Liver (tissue), 9 donors: ENCODE data around the gene APBA2. TPM values are rescaled to one million over a fixed set of nuclear protein-coding genes. Genes with fewer than 3 reads are reported as not detected.

Source experiments
- DNase-seq: peaks from one replicate; pipeline ENCODE4 v3.0.0-alpha.2; 2017; ENCODE audit warnings: low spot score
- H3K27ac ChIP-seq, 2 donors: one replicate each; pipeline ENCODE4 v1.7.0; 2013; ENCODE audit warnings: inconsistent platforms in 2 of 2, low read length in 2 of 2, control low read depth in 1 of 2, low read depth in 1 of 2, mild to moderate bottlenecking in 1 of 2
- H3K27me3 ChIP-seq, 4 donors: one replicate each; pipeline versions ENCODE4 v1.6.1 to v1.7.0; 2013; ENCODE audit warnings: low read length in 3 of 4, inconsistent platforms in 1 of 4, mild to moderate bottlenecking in 1 of 4, moderate library complexity in 1 of 4; ENCODE audit not compliant: control insufficient read depth in 4 of 4, insufficient read depth in 4 of 4
- H3K36me3 ChIP-seq, 4 donors: one replicate each; pipeline versions ENCODE4 v1.6.1 to v1.7.0; 2013; ENCODE audit warnings: low read length in 3 of 4, mild to moderate bottlenecking in 3 of 4, low read depth in 1 of 4, moderate library complexity in 1 of 4; ENCODE audit not compliant: control insufficient read depth in 4 of 4, insufficient read depth in 3 of 4
- H3K4me1 ChIP-seq, 4 donors: one replicate each; pipeline versions ENCODE4 v1.6.1 to v1.7.0; 2013; ENCODE audit warnings: low read length in 3 of 4, mild to moderate bottlenecking in 3 of 4, moderate library complexity in 1 of 4; ENCODE audit not compliant: control insufficient read depth in 4 of 4, insufficient read depth in 4 of 4
- H3K4me3 ChIP-seq, 3 donors: one replicate each; pipeline versions ENCODE4 v1.6.1 to v1.7.0; 2013; ENCODE audit warnings: low read length in 3 of 3, control low read depth in 1 of 3, low read depth in 1 of 3, mild to moderate bottlenecking in 1 of 3
- H3K9ac ChIP-seq, 2 donors: one replicate each; pipeline ENCODE4 v1.7.0; 2013; ENCODE audit warnings: low read length in 2 of 2, mild to moderate bottlenecking in 2 of 2, moderate library complexity in 2 of 2, control low read depth in 1 of 2, low read depth in 1 of 2
- H3K9me3 ChIP-seq, 4 donors: one replicate each; pipeline versions ENCODE4 v1.6.1 to v1.7.0; 2013; ENCODE audit warnings: low read length in 3 of 4; ENCODE audit not compliant: control insufficient read depth in 4 of 4
- ATF3 ChIP-seq: IDR thresholded peaks from 2 replicates; pipeline ENCODE4 v1.6.1; 2016; ENCODE audit warnings: antibody characterized with exemption
- EGR1 ChIP-seq, 2 donors: IDR thresholded peaks; 2 replicates each; pipeline ENCODE4 v1.6.1; 2016 to 2018; ENCODE audit warnings: antibody characterized with exemption in 2 of 2, low read depth in 2 of 2
- FOXA1 ChIP-seq: IDR thresholded peaks from 2 replicates; pipeline ENCODE4 v1.6.1; 2016; ENCODE audit warnings: antibody characterized with exemption
- FOXA2 ChIP-seq: IDR thresholded peaks from 2 replicates; pipeline ENCODE4 v1.6.1; 2016; ENCODE audit warnings: antibody characterized with exemption
- GABPA ChIP-seq, 2 donors: IDR thresholded peaks in 1 of 2; conservative IDR thresholded peaks in 1 of 2; 2 replicates each; pipeline ENCODE4 v1.6.1; 2016; ENCODE audit warnings: antibody characterized with exemption in 2 of 2, mild to moderate bottlenecking in 1 of 2, moderate library complexity in 1 of 2
- HNF4A ChIP-seq, 2 donors: conservative IDR thresholded peaks; 2 replicates each; pipeline ENCODE4 v1.6.1; 2016; ENCODE audit warnings: antibody characterized with exemption in 2 of 2, mild to moderate bottlenecking in 2 of 2
- HNF4G ChIP-seq: IDR thresholded peaks from 2 replicates; pipeline ENCODE4 v1.6.1; 2016; ENCODE audit warnings: antibody characterized with exemption
- JUND ChIP-seq, 2 donors: IDR thresholded peaks; 2 replicates each; pipeline ENCODE4 v1.6.1; 2016; ENCODE audit warnings: antibody characterized with exemption in 2 of 2
- NR2F2 ChIP-seq: IDR thresholded peaks from 2 replicates; pipeline ENCODE4 v1.6.1; 2016; ENCODE audit warnings: antibody characterized with exemption
- REST ChIP-seq: IDR thresholded peaks from 2 replicates; pipeline ENCODE4 v1.6.1; 2016; ENCODE audit warnings: antibody characterized with exemption, mild to moderate bottlenecking
- SP1 ChIP-seq: IDR thresholded peaks from 2 replicates; pipeline ENCODE4 v1.6.1; 2018; ENCODE audit warnings: antibody characterized with exemption, mild to moderate bottlenecking
- TAF1 ChIP-seq: conservative IDR thresholded peaks from 2 replicates; pipeline ENCODE4 v1.6.1; 2016; ENCODE audit warnings: antibody characterized with exemption, mild to moderate bottlenecking
- ZBTB33 ChIP-seq: IDR thresholded peaks from 2 replicates; pipeline ENCODE4 v1.6.1; 2016; ENCODE audit warnings: antibody characterized with exemption
- WGBS: extraction: QIAGEN DNeasy Blood & Tissue Kit; methylation state at CpG from one replicate; pipeline ENCODE4 v1.1.7; 2013; 5-methylcytosine and 5-hydroxymethylcytosine counted together
- polyA plus RNA-seq, 2 donors: library from polyadenylated mRNA; stranded (reverse) in 1 of 2; unstranded in 1 of 2; fragments of 200-250 nt in 1 of 2; fragments of >200 nt in 1 of 2; fragmentation: Nextera tagmentation in 1 of 2; extraction: Ambion mirVana in 1 of 2; gene quantifications; one replicate each; pipeline versions ENCODE4 v1.2.1 to v1.2.3, GENCODE V29; 2013 to 2015
- total RNA-seq, 2 donors: library from RNA; depleted of rRNA; stranded (reverse); fragments of >200 nt; gene quantifications; one replicate each; pipeline ENCODE4 v1.2.3, GENCODE V29; 2014
- donor health status: healthy.
- donor health status: healthy.
- donor health status: healthy.
- donor health status: healthy.
- donor health status: healthy.

The APBA2 gene
- total and polyA plus RNA-seq, 4 donors = 0.38 to 2.9 (median 1.7) TPM

- no peaks in the 10 kb centered on the region for H3K27me3 ChIP-seq
- no peak for DNase-seq
- whole genome bisulfite sequencing = 94% methylated on average over 14 of the region's 14 CpGs
Measured at GRCh38 chr15:29092376-29093064, 206.7 kb downstream of the APBA2 start.

GRCh38 chr15:29093065-29093435, 207.3 kb downstream of the APBA2 start:
- no peaks in the 10 kb centered on the region for H3K27me3 ChIP-seq
- 95% methylated on average over 17 of the region's 17 CpGs for WGBS
- no peak for DNase-seq

More at GRCh38 chr15:29092376-29093064, 206.7 kb downstream of the APBA2 start:
- Histone ChIP-seq H3K36me3 (no peaks in the 10 kb centered on the region), H3K27ac (no peak overlapping the region), H3K4me3 (no peak overlapping the region), H3K4me1 (no peaks in the 10 kb centered on the region), H3K9me3 (no peaks in the 10 kb centered on the region), H3K9ac (no peak overlapping the region)
- TF ChIP-seq FOXA1 (no peak), ZBTB33 (no peak)

GRCh38 chr15:29093696-29094343, 208.0 kb downstream of the APBA2 start:
- no peak for DNase-seq
- Histone ChIP-seq H3K27me3 (no peaks in the 10 kb centered on the region), H3K4me3 (no peak overlapping the region)
- TF ChIP-seq ATF3 (no peak), REST (no peak), FOXA1 (no peak), JUND (IDR thresholded peaks at IDR 0.05) (no peak), FOXA2 (no peak), TAF1 (no peak), SP1 (no peak), GABPA (IDR thresholded peaks at IDR 0.05 in 1 of 2, conservative IDR thresholded peaks at IDR 0.05 in 1 of 2) (no peak), HNF4G (no peak), HNF4A (conservative IDR thresholded peaks at IDR 0.05) (no peak), NR2F2 (no peak), EGR1 (IDR thresholded peaks at IDR 0.05; ENCODE audit: low read depth in 2 of 2) (no peak)

More at GRCh38 chr15:29093065-29093435, 207.3 kb downstream of the APBA2 start:
- H3K27ac ChIP-seq = no peak overlapping the region
- H3K4me3 ChIP-seq = no peak overlapping the region
- no peaks in the 10 kb centered on the region for H3K36me3 ChIP-seq
- no peaks in the 10 kb centered on the region for H3K9me3 ChIP-seq
- no peak overlapping the region for H3K9ac ChIP-seq
- TF ChIP-seq ZBTB33 (no peak), ATF3 (no peak)
- no peaks in the 10 kb centered on the region for H3K4me1 ChIP-seq

More at GRCh38 chr15:29093696-29094343, 208.0 kb downstream of the APBA2 start:
- Histone ChIP-seq H3K9ac (no peak overlapping the region), H3K27ac (no peak overlapping the region), H3K9me3 (no peaks in the 10 kb centered on the region), H3K36me3 (no peaks in the 10 kb centered on the region), H3K4me1 (no peaks in the 10 kb centered on the region)
- 86% methylated on average over 12 of the region's 12 CpGs for WGBS
